Measurements from ENCODE around the gene NLRP11.
A peak's percentile ranks its signal among the peaks of the same experiment; 100 is the strongest.
"Not testable (repeated sequence)": the region's sequence is repeated elsewhere in the genome, so short reads cannot be mapped to it uniquely, and the experiment has no call there.

Gene NLRP11

GRCh38 chr19:55801416-55801815, 30.4 kb downstream of the NLRP11 start:
- TF ChIP-seq CTCF (IDR thresholded peaks at IDR 0.05; ENCODE audit: insufficient read depth, missing control alignments): no peak
- no peak for DNase-seq (ENCODE audit: insufficient read length, low spot score)
- FAIRE-seq: no peak

GRCh38 chr19:55795021-55795420, 36.8 kb downstream of the NLRP11 start:
- DNase-seq (ENCODE audit: insufficient read length, low spot score): no peak
- FAIRE-seq: no peak
- TF ChIP-seq CTCF (IDR thresholded peaks at IDR 0.05; ENCODE audit: insufficient read depth, missing control alignments): no peak

GRCh38 chr19:55781112-55781511, 50.7 kb downstream of the NLRP11 start:
- TF ChIP-seq CTCF (IDR thresholded peaks at IDR 0.05; ENCODE audit: insufficient read depth, missing control alignments): no peak
- FAIRE-seq: no peak
- DNase-seq (ENCODE audit: insufficient read length, low spot score): no peak

- no peak for FAIRE-seq
- TF ChIP-seq CTCF (IDR thresholded peaks at IDR 0.05; ENCODE audit: insufficient read depth, missing control alignments): no peak
Measured at GRCh38 chr19:55778331-55778730, 53.5 kb downstream of the NLRP11 start.

GRCh38 chr19:55777528-55777927, 54.3 kb downstream of the NLRP11 start:
- no peak for DNase-seq (ENCODE audit: insufficient read length, low spot score)
- TF ChIP-seq CTCF (IDR thresholded peaks at IDR 0.05; ENCODE audit: insufficient read depth, missing control alignments): peak; percentile 46
- FAIRE-seq: no peak

More at GRCh38 chr19:55778331-55778730, 53.5 kb downstream of the NLRP11 start:
- no peak for DNase-seq (ENCODE audit: insufficient read length, low spot score)

GRCh38 chr19:55769632-55770031, 62.2 kb downstream of the NLRP11 start:
- FAIRE-seq; DNase-seq (ENCODE audit: insufficient read length, low spot score): not testable (repeated sequence)

GRCh38 chr19:55768818-55769217, 63.0 kb downstream of the NLRP11 start, which contains the start of gene RFPL4AL1:
Gene RFPL4AL1, plus strand, starts transcription at chr19:55769118. Its CDS starts 2,687 bp downstream, at chr19:55771805.
- not testable (repeated sequence) for FAIRE-seq; DNase-seq (ENCODE audit: insufficient read length, low spot score)

GRCh38 chr19:55766466-55766865, 65.3 kb downstream of the NLRP11 start:
- no peak for TF ChIP-seq CTCF (IDR thresholded peaks at IDR 0.05; ENCODE audit: insufficient read depth, missing control alignments)
- FAIRE-seq (no peak), DNase-seq (ENCODE audit: insufficient read length, low spot score) (no peak)

- not testable (repeated sequence) for FAIRE-seq; DNase-seq (ENCODE audit: insufficient read length, low spot score)
Measured at GRCh38 chr19:55758797-55759196, 73.0 kb downstream of the NLRP11 start, which contains the start of gene RFPL4A. Gene RFPL4A, plus strand, starts transcription at chr19:55759097. Its CDS starts 2,704 bp downstream, at chr19:55761801.

- not testable (repeated sequence) for FAIRE-seq; DNase-seq (ENCODE audit: insufficient read length, low spot score)
Measured at GRCh38 chr19:55756808-55757207, 75.0 kb downstream of the NLRP11 start.
